DOHH2 (cell line): ENCODE measurements around the gene DNAH6.

Experiments used
- H3F3A ChIP-seq: fragments of 200-600 bp; sonication (generic), shearing (Covaris generic); 2 replicates; pipeline ENCODE4 v1.6.0; 2016; ENCODE audit warnings: antibody characterized with exemption, mild to moderate bottlenecking; ENCODE audit not compliant: control insufficient read depth, insufficient read depth
- H3K27ac ChIP-seq: fragments of 200-600 bp; sonication (generic); 2 replicates; pipeline ENCODE4 v1.5.1; 2014; ENCODE audit warnings: low read depth, mild to moderate bottlenecking, low read length, moderate library complexity
- H3K27me3 ChIP-seq: fragments of 200-600 bp; sonication (generic); 2 replicates; pipeline ENCODE4 v1.6.1; 2014; ENCODE audit warnings: mild to moderate bottlenecking, low read length, mixed read lengths; ENCODE audit not compliant: control insufficient read depth
- H3K36me3 ChIP-seq: fragments of 200-600 bp; sonication (generic); 2 replicates; pipeline ENCODE4 v1.6.1; 2014; ENCODE audit warnings: mild to moderate bottlenecking, low read length, moderate library complexity, mixed read lengths; ENCODE audit not compliant: control insufficient read depth
- H3K4me1 ChIP-seq: fragments of 200-600 bp; sonication (generic); 2 replicates; pipeline ENCODE4 v1.6.1; 2014; ENCODE audit warnings: mild to moderate bottlenecking, low read length, mixed read lengths; ENCODE audit not compliant: control insufficient read depth
- H3K4me2 ChIP-seq: fragments of 200-600 bp; sonication (generic); 2 replicates; pipeline ENCODE4 v1.6.0; 2014; ENCODE audit warnings: mild to moderate bottlenecking, low read length, moderate library complexity
- H3K4me3 ChIP-seq: fragments of 200-600 bp; sonication (generic); 2 replicates; pipeline ENCODE4 v1.5.1; 2014; ENCODE audit warnings: mild to moderate bottlenecking, low read length, mixed read lengths
- H3K79me2 ChIP-seq: fragments of 200-600 bp; sonication (generic); 2 replicates; pipeline ENCODE4 v1.6.1; 2014; ENCODE audit warnings: mild to moderate bottlenecking, low read length, mixed read lengths; ENCODE audit not compliant: control insufficient read depth
- H3K9me2 ChIP-seq: fragments of 200-600 bp; sonication (generic); replicated peaks from 2 replicates; pipeline ENCODE4 v1.6.1; 2014; ENCODE audit warnings: mild to moderate bottlenecking, low read length, mixed read lengths; ENCODE audit not compliant: control insufficient read depth
- H3K9me3 ChIP-seq: fragments of 200-600 bp; sonication (generic); 2 replicates; pipeline ENCODE4 v1.6.1; 2014; ENCODE audit warnings: antibody characterized with exemption, low read length, mixed read lengths; ENCODE audit not compliant: control insufficient read depth, insufficient read depth
- H4K20me1 ChIP-seq: fragments of 200-600 bp; sonication (generic); 2 replicates; pipeline ENCODE4 v1.6.0; 2014; ENCODE audit warnings: low read depth, mild to moderate bottlenecking, antibody characterized with exemption, low read length, moderate library complexity; ENCODE audit not compliant: control insufficient read depth, insufficient read depth
- CTCF ChIP-seq: fragments of 200-600 bp; sonication (generic); IDR thresholded peaks from one replicate; pipeline ENCODE4 v1.5.1; 2014; ENCODE audit warnings: antibody characterized with exemption, mild to moderate bottlenecking, low read depth, low read length; ENCODE audit not compliant: poor library complexity, severe bottlenecking
- EZH2phosphoT487 ChIP-seq: fragments of 200-600 bp; sonication (generic); IDR thresholded peaks from 2 replicates; pipeline ENCODE4 v1.6.1; 2017; ENCODE audit warnings: borderline replicate concordance, mild to moderate bottlenecking, antibody characterized with exemption, low read length, moderate library complexity, mixed read lengths

The DNAH6 gene

GRCh38 chr2:84833481-84834150 lies 317.3 kb downstream of the DNAH6 start:
- no peak overlapping the region for H3K27ac ChIP-seq
- no peak for TF ChIP-seq EZH2phosphoT487
- TF ChIP-seq CTCF: no peak
- no peaks in the 10 kb centered on the region for H3F3A ChIP-seq
- no peaks in the 10 kb centered on the region for H4K20me1 ChIP-seq
- H3K4me3 ChIP-seq: no peak overlapping the region
- no peaks in the 10 kb centered on the region for H3K36me3 ChIP-seq
- no peaks in the 10 kb centered on the region for H3K4me1 ChIP-seq
- H3K9me2 ChIP-seq: no peaks in the 10 kb centered on the region
- H3K27me3 ChIP-seq: no peaks in the 10 kb centered on the region
- no peak overlapping the region for H3K4me2 ChIP-seq
- H3K9me3 ChIP-seq: no peaks in the 10 kb centered on the region
- no peaks in the 10 kb centered on the region for H3K79me2 ChIP-seq

GRCh38 chr2:84836215-84836614 lies 319.9 kb downstream of the DNAH6 start:
- Histone ChIP-seq H4K20me1 (no peaks in the 10 kb centered on the region), H3K27me3 (no peaks in the 10 kb centered on the region), H3K9me2 (no peaks in the 10 kb centered on the region), H3K4me2 (no peak overlapping the region), H3K9me3 (no peaks in the 10 kb centered on the region), H3K4me1 (no peaks in the 10 kb centered on the region), H3F3A (no peaks in the 10 kb centered on the region), H3K27ac (no peak overlapping the region), H3K4me3 (no peak overlapping the region), H3K79me2 (no peaks in the 10 kb centered on the region), H3K36me3 (no peaks in the 10 kb centered on the region)
- TF ChIP-seq EZH2phosphoT487 (no peak), CTCF (no peak)

DNA sequence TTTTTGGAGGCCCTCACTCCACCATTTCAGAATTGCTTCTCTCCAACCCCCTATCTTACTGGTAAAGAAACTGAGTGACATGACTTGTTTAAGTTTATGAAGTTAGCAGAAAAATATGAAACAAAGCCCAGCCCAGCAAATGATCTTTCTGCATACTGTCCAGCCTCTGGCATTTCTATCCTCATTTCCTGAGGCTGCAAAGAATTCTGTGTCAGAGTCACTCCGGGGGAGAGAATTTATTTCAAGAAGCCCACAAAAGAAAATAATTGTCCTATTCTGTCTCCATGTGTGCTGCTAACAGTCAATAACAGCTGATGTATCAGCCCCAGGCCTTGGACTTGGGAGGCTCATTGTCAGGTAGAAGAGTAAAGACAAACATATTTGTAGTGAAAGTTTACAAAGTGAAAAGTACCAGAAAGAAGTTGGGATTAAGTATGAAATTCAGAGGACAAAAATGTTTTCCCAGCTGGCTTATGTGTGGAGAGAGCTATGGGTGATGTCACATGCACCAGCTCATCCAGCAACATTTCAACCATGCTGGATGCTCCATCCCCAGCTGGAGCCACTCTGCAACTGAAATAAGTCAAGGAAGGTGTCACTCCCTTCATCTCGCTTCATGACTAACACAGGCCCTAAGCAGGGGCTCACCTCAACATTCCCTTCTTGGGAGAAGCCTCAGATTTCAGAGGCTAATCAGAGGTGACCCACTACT lies 322.3 kb downstream of the DNAH6 start:
- Histone ChIP-seq H3K9me3 (no peaks in the 10 kb centered on the region), H3K9me2 (no peaks in the 10 kb centered on the region), H3K4me3 (no peak overlapping the region), H3F3A (no peaks in the 10 kb centered on the region), H3K4me2 (no peak overlapping the region), H3K79me2 (no peaks in the 10 kb centered on the region), H3K4me1 (no peaks in the 10 kb centered on the region), H4K20me1 (no peaks in the 10 kb centered on the region), H3K36me3 (no peaks in the 10 kb centered on the region), H3K27ac (no peak overlapping the region), H3K27me3 (no peaks in the 10 kb centered on the region)
- no peak for TF ChIP-seq EZH2phosphoT487
- no peak for TF ChIP-seq CTCF
